T47D (cell line): ENCODE data around the gene RBM23.

Experiments used
- DNase-seq, 2 experiments: peaks; one replicate each; pipeline versions ENCODE4 v3.0.0 to v3.0.0-alpha.2; 2011 to 2012; ENCODE audit warnings: low read depth in 1 of 2, low spot score in 1 of 2
- JUND ChIP-seq: IDR thresholded peaks from 2 replicates; pipeline ENCODE4 v1.6.1; 2012; ENCODE audit warnings: low read depth
- in situ Hi-C: cut with HindIII; loops from 2 replicates; pipeline ENCODE4 v1.10.0; 2016; ENCODE audit warnings: low sequenced_read_pairs, low pct_unique_long_range_greater_than_20kb

RBM23 gene

DNA sequence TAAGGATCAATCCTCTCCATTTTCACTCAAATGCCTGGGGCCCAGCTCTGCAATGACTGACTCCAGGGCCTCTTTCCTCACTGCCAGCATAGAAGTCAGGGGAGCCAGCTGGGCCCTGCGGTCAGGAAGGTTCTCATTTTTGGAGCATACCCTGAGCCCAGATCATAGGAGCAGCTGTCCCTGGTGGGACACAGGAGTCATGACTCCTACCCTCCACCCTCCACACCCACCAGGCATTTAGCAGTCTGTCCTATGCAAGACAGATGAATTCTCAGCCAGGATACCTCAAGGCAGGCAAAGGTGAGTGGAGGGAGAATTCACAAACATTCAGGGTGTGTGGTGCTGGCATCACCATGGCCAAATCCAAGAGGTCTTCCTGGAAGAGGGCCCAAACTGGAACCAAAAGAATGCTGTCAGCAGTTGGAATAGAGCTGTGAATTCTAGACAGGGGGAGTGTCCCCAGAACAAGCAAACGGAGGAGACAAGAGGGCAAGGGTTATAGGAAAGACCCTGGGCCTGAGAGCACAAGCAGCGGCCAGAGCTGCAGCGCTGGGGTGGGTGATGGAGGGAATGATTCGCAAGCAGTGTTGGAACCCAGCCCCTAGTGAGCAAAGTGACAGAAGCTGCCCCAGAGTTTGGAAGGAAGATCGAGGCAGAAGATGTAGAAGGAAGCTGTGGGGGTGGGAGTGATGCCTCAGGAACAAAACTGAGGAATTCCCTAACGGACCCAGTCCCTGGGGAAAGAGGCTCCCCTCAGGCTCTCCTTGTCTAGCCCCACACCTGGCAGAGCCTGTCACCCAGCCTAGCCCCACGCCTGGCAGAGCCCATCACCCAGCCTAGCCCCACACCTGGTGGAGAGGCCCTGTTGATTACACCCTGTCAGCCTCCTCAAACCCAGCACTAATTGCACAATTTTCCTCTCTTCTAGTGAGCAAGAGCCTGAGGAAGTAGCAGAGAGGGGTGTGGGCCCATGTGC is 40.4 kb downstream of the RBM23 start:
- in situ Hi-C loops = no loop called here
- no peak for DNase-seq
- TF ChIP-seq JUND = no peak

DNA sequence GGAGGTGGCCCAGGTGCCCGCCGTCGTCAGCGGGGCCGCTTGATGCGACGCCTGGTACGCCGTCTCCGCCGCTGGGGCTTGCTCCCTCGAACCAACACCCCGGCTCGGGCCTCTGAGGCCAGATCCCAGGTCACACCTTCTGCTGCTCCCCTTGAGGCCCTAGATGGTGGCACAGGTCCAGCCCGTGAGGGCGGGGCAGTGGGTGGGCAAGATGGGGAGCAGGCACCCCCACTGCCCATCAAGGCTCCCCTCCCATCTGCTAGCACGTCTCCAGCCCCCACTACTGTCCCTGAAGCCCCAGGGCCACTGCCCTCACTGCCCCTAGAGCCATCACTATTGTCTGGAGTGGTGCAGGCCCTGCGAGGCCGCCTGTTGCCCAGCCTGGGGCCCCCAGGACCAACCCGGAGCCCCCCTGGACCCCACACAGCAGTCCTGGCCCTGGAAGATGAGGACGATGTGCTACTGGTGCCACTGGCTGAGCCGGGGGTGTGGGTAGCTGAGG is 41.9 kb downstream of the RBM23 start:
- no peak for TF ChIP-seq JUND
- in situ Hi-C loops = no loop called here
- no peak for DNase-seq

DNA sequence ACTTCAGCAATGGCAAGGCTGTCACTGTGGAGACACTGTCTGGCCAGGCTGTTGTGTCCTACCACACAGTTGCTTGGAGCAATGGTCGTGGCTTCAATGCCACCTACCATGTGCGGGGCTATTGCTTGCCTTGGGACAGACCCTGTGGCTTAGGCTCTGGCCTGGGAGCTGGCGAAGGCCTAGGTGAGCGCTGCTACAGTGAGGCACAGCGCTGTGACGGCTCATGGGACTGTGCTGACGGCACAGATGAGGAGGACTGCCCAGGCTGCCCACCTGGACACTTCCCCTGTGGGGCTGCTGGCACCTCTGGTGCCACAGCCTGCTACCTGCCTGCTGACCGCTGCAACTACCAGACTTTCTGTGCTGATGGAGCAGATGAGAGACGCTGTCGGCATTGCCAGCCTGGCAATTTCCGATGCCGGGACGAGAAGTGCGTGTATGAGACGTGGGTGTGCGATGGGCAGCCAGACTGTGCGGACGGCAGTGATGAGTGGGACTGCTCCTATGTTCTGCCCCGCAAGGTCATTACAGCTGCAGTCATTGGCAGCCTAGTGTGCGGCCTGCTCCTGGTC is 43.1 kb downstream of the RBM23 start:
- DNase-seq = no peak
- no peak for TF ChIP-seq JUND
- in situ Hi-C loops = no loop called here

DNA sequence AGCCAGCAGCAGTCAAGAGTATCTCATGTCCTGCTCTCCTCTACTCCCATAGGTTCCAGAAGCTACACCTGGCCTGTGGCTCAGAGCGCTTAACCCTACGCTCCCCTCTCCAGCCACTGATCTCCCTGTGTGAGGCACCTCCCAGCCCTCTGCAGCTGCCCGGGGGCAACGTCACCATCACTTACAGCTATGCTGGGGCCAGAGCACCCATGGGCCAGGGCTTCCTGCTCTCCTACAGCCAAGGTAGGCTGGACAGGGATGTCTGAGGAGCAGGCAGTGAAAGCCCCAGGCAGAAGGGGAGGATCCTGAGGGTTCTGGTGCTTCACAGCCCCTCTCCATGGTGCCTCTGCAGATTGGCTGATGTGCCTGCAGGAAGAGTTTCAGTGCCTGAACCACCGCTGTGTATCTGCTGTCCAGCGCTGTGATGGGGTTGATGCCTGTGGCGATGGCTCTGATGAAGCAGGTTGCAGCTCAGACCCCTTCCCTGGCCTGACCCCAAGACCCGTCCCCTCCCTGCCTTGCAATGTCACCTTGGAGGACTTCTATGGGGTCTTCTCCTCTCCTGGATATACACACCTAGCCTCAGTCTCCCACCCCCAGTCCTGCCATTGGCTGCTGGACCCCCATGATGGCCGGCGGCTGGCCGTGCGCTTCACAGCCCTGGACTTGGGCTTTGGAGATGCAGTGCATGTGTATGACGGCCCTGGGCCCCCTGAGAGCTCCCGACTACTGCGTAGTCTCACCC is 43.8 kb downstream of the RBM23 start:
- DNase-seq = no peak
- in situ Hi-C loops = no loop called here
- no peak for TF ChIP-seq JUND

DNA sequence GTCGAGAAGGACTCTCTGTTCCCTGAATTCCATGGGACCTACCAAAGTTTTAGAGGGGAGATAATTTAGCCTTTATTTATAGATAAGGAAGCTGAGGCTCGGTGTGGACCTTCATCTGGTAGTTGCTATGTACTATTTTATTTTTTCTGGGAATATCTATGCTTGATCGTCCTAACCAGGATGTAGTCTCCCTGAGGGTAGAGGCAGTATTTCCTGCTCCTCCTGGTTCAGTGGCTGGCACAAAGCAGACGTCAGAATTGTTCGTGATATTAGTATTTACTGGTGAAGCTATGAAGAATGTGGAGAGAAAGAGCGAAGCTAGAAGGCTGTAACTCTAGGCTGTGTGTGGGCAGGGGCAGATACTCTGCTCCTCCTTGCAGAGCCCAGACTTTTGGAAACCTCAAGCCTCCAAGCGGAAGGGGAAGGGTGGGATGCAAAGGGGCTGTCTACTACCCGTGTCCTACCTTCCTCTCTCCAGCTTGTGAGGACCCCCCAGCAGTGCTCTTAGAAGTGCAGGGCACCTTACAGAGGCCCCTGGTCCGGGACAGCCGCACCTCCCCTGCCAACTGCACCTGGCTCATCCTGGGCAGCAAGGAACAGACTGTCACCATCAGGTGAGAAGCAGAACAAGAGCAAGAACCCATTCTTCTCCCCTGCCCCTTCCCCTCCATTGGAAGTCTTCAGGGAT is 46.0 kb downstream of the RBM23 start:
- in situ Hi-C loops = no loop called here
- no peak for DNase-seq
- no peak for TF ChIP-seq JUND

DNA sequence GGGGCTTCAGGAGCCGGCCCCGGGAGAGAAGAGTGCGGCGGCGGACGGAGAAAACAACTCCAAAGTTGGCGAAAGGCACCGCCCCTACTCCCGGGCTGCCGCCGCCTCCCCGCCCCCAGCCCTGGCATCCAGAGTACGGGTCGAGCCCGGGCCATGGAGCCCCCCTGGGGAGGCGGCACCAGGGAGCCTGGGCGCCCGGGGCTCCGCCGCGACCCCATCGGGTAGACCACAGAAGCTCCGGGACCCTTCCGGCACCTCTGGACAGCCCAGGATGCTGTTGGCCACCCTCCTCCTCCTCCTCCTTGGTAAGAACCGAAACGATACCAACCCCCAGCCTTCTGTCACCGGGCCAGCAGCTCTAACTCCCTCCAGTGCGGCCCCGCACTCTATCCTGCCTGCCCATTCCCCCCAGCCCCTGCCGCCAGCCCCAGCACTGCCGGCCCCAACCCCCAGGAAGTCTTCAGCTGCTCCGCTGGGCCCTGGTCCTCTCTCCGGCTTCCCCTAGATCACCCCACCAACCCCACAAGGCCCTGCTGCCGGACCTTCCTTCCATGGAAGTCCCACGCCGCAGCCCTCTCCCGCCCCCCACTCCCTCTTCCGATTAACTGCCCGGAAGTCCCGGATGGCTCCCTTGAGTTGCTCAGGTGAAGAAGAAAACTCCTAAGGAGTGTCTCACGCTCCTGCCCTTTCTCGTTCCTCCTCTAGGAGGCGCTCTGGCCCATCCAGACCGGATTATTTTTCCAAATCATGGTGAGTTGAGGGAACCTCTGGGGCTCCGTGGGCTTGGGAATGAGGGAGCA is 46.7 kb downstream of the RBM23 start:
- in situ Hi-C loops = no loop called here
- TF ChIP-seq JUND = no peak
- peak; percentile 50 to 88 for DNase-seq

DNA sequence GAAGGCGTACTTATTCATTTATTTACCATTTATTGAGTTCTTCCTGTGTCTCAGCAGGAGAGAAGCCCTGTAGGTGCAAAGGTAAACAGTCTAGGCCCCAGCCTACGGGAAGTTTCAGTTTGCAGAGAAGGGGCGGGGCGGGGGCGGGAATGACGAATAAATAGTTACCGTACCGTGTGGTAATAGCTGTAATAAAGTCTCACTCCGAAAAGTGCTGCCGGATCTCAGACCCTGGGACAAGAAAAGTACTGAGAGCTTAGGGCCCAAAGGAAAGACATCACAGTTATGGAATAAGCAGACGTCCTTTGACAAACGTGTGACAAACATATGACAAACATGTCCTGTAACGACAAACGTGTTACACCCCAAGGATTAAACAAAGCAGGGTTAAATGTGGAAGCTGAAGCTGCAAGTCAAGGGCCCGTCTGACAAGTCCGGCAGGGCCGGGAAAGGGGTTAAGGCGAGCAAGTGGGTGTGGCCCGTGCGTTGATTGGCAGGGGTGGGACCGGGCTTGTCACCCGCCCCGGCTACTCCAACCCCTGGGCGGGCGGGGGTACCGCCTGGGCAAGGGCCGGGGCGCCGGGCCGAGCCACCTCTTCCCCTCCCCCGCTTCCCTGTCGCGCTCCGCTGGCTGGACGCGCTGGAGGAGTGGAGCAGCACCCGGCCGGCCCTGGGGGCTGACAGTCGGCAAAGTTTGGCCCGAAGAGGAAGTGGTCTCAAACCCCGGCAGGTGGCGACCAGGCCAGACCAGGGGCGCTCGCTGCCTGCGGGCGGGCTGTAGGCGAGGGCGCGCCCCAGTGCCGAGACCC is 47.5 kb downstream of the RBM23 start, which contains the start of gene LRP10:
Gene LRP10, plus strand, starts transcription at position 517 of the 809 bp plus-strand sequence. CDS start 564 bp downstream, outside the sequence.
- DNase-seq = peak; percentile 52 to 96
- in situ Hi-C loops = no loop called here
- no peak for TF ChIP-seq JUND

DNA sequence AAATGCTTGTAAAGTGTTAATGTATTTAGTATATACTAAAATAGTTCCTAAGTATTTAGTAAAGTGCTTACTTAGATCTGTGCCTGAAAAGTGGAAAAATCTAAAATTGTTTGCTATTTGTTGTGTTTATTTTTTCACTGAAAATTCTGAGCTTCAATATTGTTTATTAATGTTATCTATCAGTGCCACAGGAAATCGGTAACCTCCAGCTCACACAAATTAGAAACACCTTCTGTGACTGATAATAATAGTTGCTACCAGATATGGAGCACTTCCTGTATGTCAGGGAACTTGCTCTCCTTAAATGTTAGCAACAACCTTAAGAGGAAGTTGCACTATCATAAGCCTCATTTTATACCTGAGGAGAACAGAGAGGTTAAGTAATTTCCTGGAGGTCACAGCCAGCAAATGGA is 48.1 kb downstream of the RBM23 start:
- TF ChIP-seq JUND = no peak
- DNase-seq = no peak
- in situ Hi-C loops = no loop called here

DNA sequence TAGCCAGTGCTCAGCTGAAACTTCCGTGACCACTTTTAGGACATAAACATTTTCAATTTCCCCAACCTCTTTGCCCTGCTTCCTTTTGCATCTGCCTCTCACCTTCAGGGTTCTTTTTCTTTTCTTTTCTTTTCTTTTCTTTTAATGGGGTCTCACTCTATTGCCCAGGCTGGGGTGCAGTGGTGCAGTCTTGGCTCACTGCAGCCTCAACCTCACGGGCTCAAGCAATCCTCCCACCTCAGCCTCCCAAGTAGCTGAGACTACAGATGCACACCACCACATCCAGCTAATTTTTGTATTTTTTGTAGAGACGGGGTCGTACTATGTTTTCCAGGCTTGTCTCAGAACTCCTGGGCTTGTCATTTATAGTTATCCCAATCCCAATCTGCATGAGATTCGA is 52.1 kb downstream of the RBM23 start:
- no peak for DNase-seq
- in situ Hi-C loops = no loop called here
- TF ChIP-seq JUND = no peak

DNA sequence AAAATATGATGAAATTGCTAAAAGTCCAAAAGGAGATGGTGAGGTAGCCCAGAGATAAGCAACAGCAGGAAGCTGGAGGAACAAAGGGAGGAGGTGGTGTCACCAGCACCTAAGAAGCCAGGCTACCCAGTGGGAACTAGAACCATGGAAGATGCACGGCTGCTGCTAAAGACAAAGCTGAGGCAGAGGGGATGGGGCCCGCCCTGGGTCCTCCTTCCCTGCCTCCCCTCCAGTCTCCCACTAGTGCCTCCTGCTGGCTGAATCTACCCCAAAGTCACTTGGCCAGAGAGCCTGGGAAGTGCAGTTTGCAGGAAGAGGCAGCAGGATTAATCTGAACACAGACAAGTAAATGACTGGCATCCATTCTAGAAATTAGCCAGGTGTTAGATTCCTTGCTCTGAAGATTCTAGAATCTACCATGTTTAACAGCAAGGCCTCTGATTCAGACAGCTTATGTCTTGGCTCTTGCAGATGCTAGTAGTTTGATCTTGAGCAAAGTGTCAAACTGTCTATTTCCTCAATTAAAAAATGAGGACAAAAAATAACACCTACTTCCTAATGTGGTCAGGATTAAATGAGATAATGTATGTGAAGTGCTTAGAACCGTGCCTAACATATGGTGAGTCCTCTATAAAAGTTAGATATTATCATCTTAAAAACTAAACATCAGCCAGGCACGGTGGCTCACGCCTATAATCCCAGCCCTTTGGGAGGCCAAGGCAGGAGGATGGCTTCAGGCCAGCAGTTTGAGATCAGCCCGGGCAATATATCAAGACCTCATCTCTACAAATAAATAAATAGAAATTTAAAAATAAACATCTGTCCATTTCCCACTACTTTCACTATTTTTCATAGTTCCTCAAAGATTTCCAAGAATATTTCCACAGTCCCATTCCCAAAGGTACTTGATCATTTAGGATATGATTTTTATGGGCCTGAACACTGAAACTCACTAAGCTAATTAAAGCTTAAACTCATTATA is 53.2 kb downstream of the RBM23 start:
- TF ChIP-seq JUND = no peak
- in situ Hi-C loops = no loop called here
- DNase-seq = no peak
